DND-41 (cell line): ENCODE measurements around the gene KCNJ1.

Source experiments
- ATAC-seq: fragments of 200-7000 bp; cut with Tn5 transposase; 3 replicates; pipeline ENCODE4 v1.9.1; 2021; ENCODE audit warnings: low read depth; ENCODE audit not compliant: insufficient read depth
- DNase-seq: peaks from one replicate; pipeline ENCODE4 v3.0.0-alpha.2; 2020
- H2AFZ ChIP-seq: 2 replicates; pipeline ENCODE4 v1.6.0; 2012; ENCODE audit warnings: low read depth, low read length
- H3K27ac ChIP-seq: 2 replicates; pipeline ENCODE4 v1.5.1; 2012; ENCODE audit warnings: low read length, inconsistent platforms
- H3K27me3 ChIP-seq: fragments of 200-600 bp; sonication (generic); 2 replicates; pipeline ENCODE4 v1.6.0; 2012; ENCODE audit warnings: low read length, mild to moderate bottlenecking, inconsistent platforms; ENCODE audit not compliant: insufficient read depth, poor library complexity
- H3K36me3 ChIP-seq: 2 replicates; pipeline ENCODE4 v1.5.1; 2012; ENCODE audit warnings: low read length, inconsistent platforms; ENCODE audit not compliant: insufficient read depth
- H3K4me1 ChIP-seq: 2 replicates; pipeline ENCODE4 v1.5.1; 2012; ENCODE audit warnings: mild to moderate bottlenecking, low read length; ENCODE audit not compliant: insufficient read depth
- H3K4me2 ChIP-seq: 2 replicates; pipeline ENCODE4 v1.6.0; 2012; ENCODE audit warnings: mild to moderate bottlenecking, moderate library complexity, low read length, inconsistent platforms; ENCODE audit not compliant: insufficient read depth
- H3K4me3 ChIP-seq, 2 experiments: fragments of 200-600 bp in 1 of 2; shearing (Covaris generic) in 1 of 2; 2 replicates each; pipeline ENCODE4 v1.5.1; 2012 to 2016; ENCODE audit warnings: inconsistent platforms in 2 of 2, low read length in 2 of 2, mild to moderate bottlenecking in 2 of 2, low read depth in 1 of 2, moderate library complexity in 1 of 2
- H3K79me2 ChIP-seq: 2 replicates; pipeline ENCODE4 v1.6.0; 2012; ENCODE audit warnings: low read length, inconsistent platforms; ENCODE audit not compliant: insufficient read depth
- H3K9ac ChIP-seq: 2 replicates; pipeline ENCODE4 v1.6.0; 2012; ENCODE audit warnings: low read depth, mild to moderate bottlenecking, inconsistent platforms, low read length, moderate library complexity
- H3K9me3 ChIP-seq: 2 replicates; pipeline ENCODE4 v1.5.1; 2012; ENCODE audit warnings: low read length, moderate library complexity, mild to moderate bottlenecking, inconsistent platforms; ENCODE audit not compliant: insufficient read depth, severe bottlenecking
- H4K20me1 ChIP-seq: 2 replicates; pipeline ENCODE4 v1.6.0; 2012; ENCODE audit warnings: low read length; ENCODE audit not compliant: insufficient read depth
- EZH2 ChIP-seq: IDR thresholded peaks from 3 replicates; pipeline ENCODE4 v1.6.1; 2012; ENCODE audit warnings: borderline replicate concordance, low read depth, mild to moderate bottlenecking, moderate library complexity, low read length, inconsistent platforms; ENCODE audit not compliant: severe bottlenecking
- TF ChIP-seq, protein P1 (sequence below): IDR thresholded peaks from 2 replicates; pipeline ENCODE4 v1.5.1; 2012; ENCODE audit warnings: borderline replicate concordance, low read length, moderate library complexity, mild to moderate bottlenecking; ENCODE audit not compliant: poor library complexity, severe bottlenecking; ENCODE audit errors: extremely low read depth

The KCNJ1 gene

DNA sequence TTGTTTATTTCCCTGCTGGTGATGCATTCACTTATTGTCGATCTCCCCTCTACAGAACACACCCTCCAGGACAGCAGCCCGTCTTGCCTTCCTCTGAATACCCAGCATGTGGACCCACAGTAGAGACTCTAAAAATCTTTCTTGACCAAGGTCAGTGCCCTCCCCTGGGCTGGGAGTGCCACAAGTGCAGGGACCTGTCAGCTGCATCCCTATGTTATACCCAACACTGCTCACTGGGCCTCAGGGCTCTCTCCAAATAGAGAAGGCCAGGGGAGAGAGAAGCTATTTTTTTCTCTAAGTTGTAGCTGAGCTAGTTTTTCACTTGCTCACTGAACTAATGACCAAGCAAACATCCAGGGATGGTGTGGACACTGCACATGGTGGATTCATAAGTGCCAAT lies 9.8 kb downstream of the KCNJ1 start:
- H3K9me3 ChIP-seq = no peaks in the 10 kb centered on the region
- no peak for ATAC-seq
- no peaks in the 10 kb centered on the region for H3K36me3 ChIP-seq
- no peak for DNase-seq
- no peaks in the 10 kb centered on the region for H3K79me2 ChIP-seq
- no peak overlapping the region for H3K4me2 ChIP-seq
- no peaks in the 10 kb centered on the region for H3K27me3 ChIP-seq
- H3K9ac ChIP-seq = no peak overlapping the region
- no peak overlapping the region for H2AFZ ChIP-seq
- no peaks in the 10 kb centered on the region for H3K4me1 ChIP-seq
- H3K4me3 ChIP-seq = no peak overlapping the region
- H3K27ac ChIP-seq = no peak overlapping the region
- TF ChIP-seq, protein P1, sequence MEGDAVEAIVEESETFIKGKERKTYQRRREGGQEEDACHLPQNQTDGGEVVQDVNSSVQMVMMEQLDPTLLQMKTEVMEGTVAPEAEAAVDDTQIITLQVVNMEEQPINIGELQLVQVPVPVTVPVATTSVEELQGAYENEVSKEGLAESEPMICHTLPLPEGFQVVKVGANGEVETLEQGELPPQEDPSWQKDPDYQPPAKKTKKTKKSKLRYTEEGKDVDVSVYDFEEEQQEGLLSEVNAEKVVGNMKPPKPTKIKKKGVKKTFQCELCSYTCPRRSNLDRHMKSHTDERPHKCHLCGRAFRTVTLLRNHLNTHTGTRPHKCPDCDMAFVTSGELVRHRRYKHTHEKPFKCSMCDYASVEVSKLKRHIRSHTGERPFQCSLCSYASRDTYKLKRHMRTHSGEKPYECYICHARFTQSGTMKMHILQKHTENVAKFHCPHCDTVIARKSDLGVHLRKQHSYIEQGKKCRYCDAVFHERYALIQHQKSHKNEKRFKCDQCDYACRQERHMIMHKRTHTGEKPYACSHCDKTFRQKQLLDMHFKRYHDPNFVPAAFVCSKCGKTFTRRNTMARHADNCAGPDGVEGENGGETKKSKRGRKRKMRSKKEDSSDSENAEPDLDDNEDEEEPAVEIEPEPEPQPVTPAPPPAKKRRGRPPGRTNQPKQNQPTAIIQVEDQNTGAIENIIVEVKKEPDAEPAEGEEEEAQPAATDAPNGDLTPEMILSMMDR = no peak
- TF ChIP-seq EZH2 = no peak
- H4K20me1 ChIP-seq = no peaks in the 10 kb centered on the region

DNA sequence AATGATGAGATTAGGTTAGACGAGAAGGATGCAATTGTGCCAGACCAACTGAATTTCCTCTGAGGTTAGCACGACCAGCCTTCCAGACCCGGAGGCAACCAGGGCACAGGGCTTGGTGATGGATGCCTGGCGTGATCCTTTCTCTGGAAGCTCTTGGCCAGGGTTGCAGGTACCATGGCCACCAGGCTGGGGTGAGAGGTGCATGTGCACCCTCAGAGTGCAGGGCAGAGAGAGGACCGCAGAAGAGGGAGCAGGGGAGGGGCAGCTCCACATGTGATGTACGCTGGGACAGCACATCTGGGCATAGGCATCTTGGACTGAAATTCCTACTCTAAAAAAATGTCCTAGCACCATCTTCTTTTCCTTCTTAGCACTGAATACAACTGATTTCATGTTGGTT lies 10.9 kb downstream of the KCNJ1 start:
- H3K36me3 ChIP-seq = no peaks in the 10 kb centered on the region
- no peaks in the 10 kb centered on the region for H3K79me2 ChIP-seq
- H3K4me1 ChIP-seq = no peaks in the 10 kb centered on the region
- H3K4me3 ChIP-seq = no peak overlapping the region
- TF ChIP-seq EZH2 = no peak
- TF ChIP-seq, protein P1 = no peak
- no peak overlapping the region for H3K9ac ChIP-seq
- no peak overlapping the region for H3K4me2 ChIP-seq
- no peaks in the 10 kb centered on the region for H3K27me3 ChIP-seq
- no peaks in the 10 kb centered on the region for H3K9me3 ChIP-seq
- no peak for DNase-seq
- no peak overlapping the region for H3K27ac ChIP-seq
- no peak for ATAC-seq
- no peak overlapping the region for H2AFZ ChIP-seq
- no peaks in the 10 kb centered on the region for H4K20me1 ChIP-seq

DNA sequence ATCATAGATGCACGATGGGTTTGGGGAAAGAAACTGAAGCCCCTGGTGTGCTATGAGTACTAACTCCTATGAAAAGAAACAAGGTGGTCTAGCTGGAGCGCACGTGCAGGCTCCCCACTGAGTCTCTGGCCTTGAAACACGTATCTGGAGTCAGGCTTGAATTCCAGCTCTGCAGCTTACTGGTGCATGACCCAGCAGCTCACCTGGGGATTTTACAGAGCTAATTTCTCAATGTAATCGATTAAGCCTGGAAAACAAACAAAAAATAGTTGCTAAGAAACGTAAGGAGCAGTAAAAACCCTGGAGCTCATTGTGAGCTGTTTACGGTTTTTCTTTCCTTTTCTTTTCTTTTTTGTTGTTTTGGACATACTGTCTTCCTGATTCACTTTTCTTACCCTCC lies 12.3 kb downstream of the KCNJ1 start:
- Histone ChIP-seq H3K27me3 (no peaks in the 10 kb centered on the region), H2AFZ (no peak overlapping the region), H4K20me1 (no peaks in the 10 kb centered on the region), H3K4me3 (no peak overlapping the region), H3K9ac (no peak overlapping the region), H3K79me2 (no peaks in the 10 kb centered on the region), H3K27ac (no peak overlapping the region), H3K4me2 (no peak overlapping the region), H3K36me3 (no peaks in the 10 kb centered on the region), H3K4me1 (no peaks in the 10 kb centered on the region), H3K9me3 (no peaks in the 10 kb centered on the region)
- no peak for TF ChIP-seq EZH2
- TF ChIP-seq, protein P1 = no peak
- ATAC-seq (no peak), DNase-seq (no peak)

DNA sequence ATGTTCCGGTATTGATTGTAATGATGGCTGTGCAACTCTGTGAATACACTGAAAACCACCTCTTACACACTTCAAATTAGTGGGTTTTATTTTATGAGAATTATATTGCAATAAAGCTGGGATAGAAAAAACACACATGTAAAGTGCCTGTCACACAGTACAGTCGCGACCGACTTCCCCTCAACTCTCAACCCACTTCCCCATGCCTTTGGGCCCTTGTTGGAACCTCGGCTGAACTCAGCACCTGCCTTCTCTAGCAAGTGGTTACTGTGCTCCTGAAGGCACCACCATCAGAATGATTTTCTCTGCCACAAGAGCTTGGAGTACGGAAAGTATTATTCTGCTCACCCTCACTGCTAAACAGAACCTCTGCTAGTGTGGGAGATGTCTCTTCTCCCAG lies 13.5 kb downstream of the KCNJ1 start:
- TF ChIP-seq, protein P1 = no peak
- no peak for TF ChIP-seq EZH2
- no peaks in the 10 kb centered on the region for H3K79me2 ChIP-seq
- ATAC-seq (no peak), DNase-seq (no peak)
- no peaks in the 10 kb centered on the region for H4K20me1 ChIP-seq
- no peak overlapping the region for H2AFZ ChIP-seq
- H3K4me2 ChIP-seq = no peak overlapping the region
- no peaks in the 10 kb centered on the region for H3K36me3 ChIP-seq
- H3K9me3 ChIP-seq = no peaks in the 10 kb centered on the region
- H3K9ac ChIP-seq = no peak overlapping the region
- no peaks in the 10 kb centered on the region for H3K4me1 ChIP-seq
- no peak overlapping the region for H3K27ac ChIP-seq
- no peaks in the 10 kb centered on the region for H3K27me3 ChIP-seq
- H3K4me3 ChIP-seq = no peak overlapping the region
